ENCODE measurements around the gene JARID2. TPM values are rescaled to one million over a fixed set of nuclear protein-coding genes. Genes with fewer than 3 reads are reported as not detected.

JARID2 gene
- total and polyA plus RNA-seq, 2 of the 13 experiments (the other 11 are each of a cell fraction or from before 2014, with no cell fraction given): 7.5 to 10.3 TPM

DNA sequence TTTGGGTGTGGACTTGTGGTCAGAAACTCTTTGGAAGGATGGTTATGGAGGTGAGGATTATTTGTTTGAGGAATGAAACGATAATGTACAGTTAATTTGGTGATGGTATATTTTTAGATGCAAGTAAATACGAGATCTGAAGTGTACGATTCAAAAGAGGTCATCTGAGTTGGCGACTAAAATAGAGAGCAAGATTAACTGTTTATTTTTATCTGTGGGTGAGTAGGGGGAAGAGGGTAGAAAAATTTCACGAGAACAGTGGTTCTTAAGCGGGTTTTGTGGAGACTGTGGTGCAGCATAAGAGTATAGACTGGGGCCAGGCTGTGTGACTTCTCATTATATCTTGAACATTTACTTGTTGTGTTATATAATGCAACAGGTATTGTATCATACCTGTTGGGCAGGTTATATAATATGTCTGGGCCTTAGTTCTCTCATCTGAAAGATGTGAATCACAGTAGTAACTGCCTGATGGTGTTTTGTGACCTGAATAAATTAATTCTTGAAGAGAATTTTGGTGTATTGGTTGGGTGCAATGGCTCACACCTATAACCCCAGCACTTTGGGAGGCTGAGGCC, 171.2 kb downstream of the JARID2 start:
- ChIA-PET POLR2A (no interaction called here), CTCF (ENCODE audit: low intra/inter-chr PET ratio, low total read pairs) (no interaction called here)
- FAIRE-seq: no peak
- Histone ChIP-seq H3K9me3 (ENCODE audit: low read length) (peaks cover 31% of the 10 kb centered on the region), H2AFZ (ENCODE audit: low read length) (no peak overlapping the region), H3K4me2 (ENCODE audit: low read depth, low read length) (no peak overlapping the region), H3K9ac (ENCODE audit: insufficient read depth, low read depth, low read length) (no peak overlapping the region), H3K4me1 (ENCODE audit: insufficient read depth, low read length) (no peaks in the 10 kb centered on the region), H3K27me3 (ENCODE audit: control insufficient read depth in 1 of 2, insufficient read depth in 2 of 2, low read length in 2 of 2) (no peaks in the 10 kb centered on the region), H4K20me1 (ENCODE audit: insufficient read depth, low read length) (no peaks in the 10 kb centered on the region; the same call in 1 of the 2 replicates), H3K27ac (ENCODE audit: extremely low read length, insufficient read depth, low read length) (no peak overlapping the region), H3K36me3 (replicated peaks in 1 of 2; ENCODE audit: control insufficient read depth in 1 of 2, insufficient read depth in 2 of 2, low read length in 2 of 2) (peaks cover 0 to 5% of the 10 kb centered on the region in 2 experiments; a peak in 1 of 5 replicates), H3K79me2 (ENCODE audit: insufficient read depth, low read length) (no peaks in the 10 kb centered on the region), H3K4me3 (replicated peaks in 1 of 3; ENCODE audit: insufficient read depth in 1 of 3, low read depth in 2 of 3, low read length in 3 of 3) (no peak overlapping the region)
- no peak for ATAC-seq
- in situ Hi-C loops (cut with HindIII; ENCODE audit: extremely low pct_ligation_motif_present, low pct_unique_long_range_greater_than_20kb) (no loop called here), intact Hi-C loops (cut with micrococcal nuclease; ENCODE audit: unreplicated experiment) (no loop called here)
- 96% methylated on average over 6 of the region's 6 CpGs for WGBS (ENCODE audit: low lambda C conversion rate)
- TF ChIP-seq, protein P1, sequence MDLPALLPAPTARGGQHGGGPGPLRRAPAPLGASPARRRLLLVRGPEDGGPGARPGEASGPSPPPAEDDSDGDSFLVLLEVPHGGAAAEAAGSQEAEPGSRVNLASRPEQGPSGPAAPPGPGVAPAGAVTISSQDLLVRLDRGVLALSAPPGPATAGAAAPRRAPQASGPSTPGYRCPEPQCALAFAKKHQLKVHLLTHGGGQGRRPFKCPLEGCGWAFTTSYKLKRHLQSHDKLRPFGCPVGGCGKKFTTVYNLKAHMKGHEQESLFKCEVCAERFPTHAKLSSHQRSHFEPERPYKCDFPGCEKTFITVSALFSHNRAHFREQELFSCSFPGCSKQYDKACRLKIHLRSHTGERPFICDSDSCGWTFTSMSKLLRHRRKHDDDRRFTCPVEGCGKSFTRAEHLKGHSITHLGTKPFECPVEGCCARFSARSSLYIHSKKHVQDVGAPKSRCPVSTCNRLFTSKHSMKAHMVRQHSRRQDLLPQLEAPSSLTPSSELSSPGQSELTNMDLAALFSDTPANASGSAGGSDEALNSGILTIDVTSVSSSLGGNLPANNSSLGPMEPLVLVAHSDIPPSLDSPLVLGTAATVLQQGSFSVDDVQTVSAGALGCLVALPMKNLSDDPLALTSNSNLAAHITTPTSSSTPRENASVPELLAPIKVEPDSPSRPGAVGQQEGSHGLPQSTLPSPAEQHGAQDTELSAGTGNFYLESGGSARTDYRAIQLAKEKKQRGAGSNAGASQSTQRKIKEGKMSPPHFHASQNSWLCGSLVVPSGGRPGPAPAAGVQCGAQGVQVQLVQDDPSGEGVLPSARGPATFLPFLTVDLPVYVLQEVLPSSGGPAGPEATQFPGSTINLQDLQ (CRISPR knock-in tag; IDR thresholded peaks at IDR 0.05): no peak
- TF ChIP-seq SMAD9 (CRISPR knock-in tag; IDR thresholded peaks at IDR 0.05): no peak
- no peak for TF ChIP-seq ZNF672 (CRISPR knock-in tag; IDR thresholded peaks at IDR 0.05)
- TF ChIP-seq, protein P2, sequence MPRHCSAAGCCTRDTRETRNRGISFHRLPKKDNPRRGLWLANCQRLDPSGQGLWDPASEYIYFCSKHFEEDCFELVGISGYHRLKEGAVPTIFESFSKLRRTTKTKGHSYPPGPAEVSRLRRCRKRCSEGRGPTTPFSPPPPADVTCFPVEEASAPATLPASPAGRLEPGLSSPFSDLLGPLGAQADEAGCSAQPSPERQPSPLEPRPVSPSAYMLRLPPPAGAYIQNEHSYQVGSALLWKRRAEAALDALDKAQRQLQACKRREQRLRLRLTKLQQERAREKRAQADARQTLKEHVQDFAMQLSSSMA (CRISPR knock-in tag; IDR thresholded peaks at IDR 0.05): no peak
- no peak for TF ChIP-seq ZNF547 (CRISPR knock-in tag; IDR thresholded peaks at IDR 0.05)
- no peak for TF ChIP-seq ZNF232 (CRISPR knock-in tag; IDR thresholded peaks at IDR 0.05; ENCODE audit: borderline replicate concordance)
- no peak for TF ChIP-seq MIER2 (CRISPR knock-in tag; IDR thresholded peaks at IDR 0.05)
- no peak for TF ChIP-seq TCF7 (IDR thresholded peaks at IDR 0.05; ENCODE audit: low read depth)
- TF ChIP-seq ZSCAN22 (CRISPR knock-in tag; IDR thresholded peaks at IDR 0.05): no peak
- TF ChIP-seq ZNF780A (CRISPR knock-in tag; IDR thresholded peaks at IDR 0.05): no peak
- no TSS peak for BruUV-seq (replicated peaks)
- no peak for DNase-seq (ENCODE audit: low spot score)

Data from HepG2 (cell line).